GM12864 (cell line): ENCODE results near the gene HOXC4.
"Not testable (repeated sequence)": the region's sequence is repeated elsewhere in the genome, so short reads cannot be mapped to it uniquely, and the experiment has no call there.

Experiments
- DNase-seq: peaks from one replicate; pipeline ENCODE4 v3.0.0-alpha.2; 2011; ENCODE audit warnings: low read depth
- H3K4me3 ChIP-seq: 2 replicates; pipeline ENCODE4 v1.5.1; 2011; ENCODE audit warnings: mild to moderate bottlenecking, low read depth, low read length, control low read depth
- CTCF ChIP-seq: IDR thresholded peaks from 2 replicates; pipeline ENCODE4 v1.5.1; 2011; ENCODE audit warnings: low read depth, mild to moderate bottlenecking, moderate library complexity, low read length, control low read depth, inconsistent platforms; ENCODE audit errors: missing control alignments

The HOXC4 gene

GRCh38 chr12:54065677-54066076, 12.0 kb downstream of the HOXC4 start:
- TF ChIP-seq CTCF, result no peak
- no peak for DNase-seq
- no peak overlapping the region for H3K4me3 ChIP-seq

DNA sequence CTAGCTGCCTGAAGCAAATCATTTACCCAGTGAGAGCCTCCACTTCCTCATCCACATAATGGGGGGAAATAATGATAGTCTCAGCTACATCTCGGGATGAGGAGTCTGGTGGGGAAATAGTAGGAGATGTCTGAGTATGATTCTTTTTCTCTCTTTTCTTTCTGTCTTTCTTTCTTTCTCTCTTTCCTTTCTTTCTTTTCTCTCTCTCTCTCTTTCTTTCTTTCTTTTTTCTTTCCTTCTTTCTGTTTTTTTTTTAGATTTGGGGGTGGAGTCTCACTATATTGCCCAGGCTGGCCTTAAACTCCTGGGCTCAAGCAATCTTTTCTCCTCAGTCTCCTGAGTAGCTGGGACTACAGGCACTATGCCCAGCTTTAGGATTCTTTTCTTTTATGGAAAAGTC, 12.8 kb downstream of the HOXC4 start:
- no peak for DNase-seq
- no peak overlapping the region for H3K4me3 ChIP-seq
- no peak for TF ChIP-seq CTCF

DNA sequence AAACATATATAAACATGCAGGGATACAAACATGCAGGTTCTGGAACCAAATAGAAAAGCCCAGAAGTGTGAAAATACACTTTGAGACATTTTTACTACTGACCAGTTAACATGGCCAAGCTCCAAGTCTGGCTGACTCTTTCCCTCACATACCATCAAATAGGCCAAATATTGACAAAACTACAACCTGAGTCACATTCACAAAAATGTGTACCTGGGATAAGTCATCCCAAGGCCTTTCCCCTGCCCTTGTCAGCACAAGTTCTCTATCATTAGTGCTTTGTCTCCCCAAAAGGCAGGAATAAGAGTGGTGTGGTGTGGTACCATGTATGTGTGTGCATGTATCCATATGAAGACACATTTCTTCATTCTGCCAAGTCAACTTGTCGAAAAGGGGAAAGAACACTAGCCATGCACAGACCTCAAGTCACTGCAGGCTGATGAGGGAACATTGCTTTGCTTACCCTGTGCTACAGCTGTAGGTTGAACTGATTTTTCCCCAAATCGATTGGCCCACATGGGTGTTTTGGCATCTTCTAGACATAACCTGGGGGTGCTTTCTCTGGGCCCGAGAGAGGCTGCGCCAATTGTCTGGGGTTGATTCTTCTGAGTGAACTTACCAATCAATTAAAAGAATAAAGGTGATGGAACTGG, 14.9 kb downstream of the HOXC4 start:
- H3K4me3 ChIP-seq, result no peak overlapping the region
- no peak for DNase-seq
- TF ChIP-seq CTCF, result no peak

GRCh38 chr12:54071942-54072341, 18.3 kb downstream of the HOXC4 start:
- DNase-seq, result no peak
- no peak overlapping the region for H3K4me3 ChIP-seq
- TF ChIP-seq CTCF, result no peak

GRCh38 chr12:54074308-54074707, 20.7 kb downstream of the HOXC4 start:
- no peak for DNase-seq
- TF ChIP-seq CTCF, result no peak
- H3K4me3 ChIP-seq, result no peak overlapping the region

- no peak for TF ChIP-seq CTCF
- no peak overlapping the region for H3K4me3 ChIP-seq
Observed at GRCh38 chr12:54075409-54075808, 21.8 kb downstream of the HOXC4 start.

GRCh38 chr12:54075974-54076373, 22.3 kb downstream of the HOXC4 start:
- no peak for DNase-seq
- TF ChIP-seq CTCF, result no peak
- no peak overlapping the region for H3K4me3 ChIP-seq

More at GRCh38 chr12:54075409-54075808, 21.8 kb downstream of the HOXC4 start:
- no peak for DNase-seq

DNA sequence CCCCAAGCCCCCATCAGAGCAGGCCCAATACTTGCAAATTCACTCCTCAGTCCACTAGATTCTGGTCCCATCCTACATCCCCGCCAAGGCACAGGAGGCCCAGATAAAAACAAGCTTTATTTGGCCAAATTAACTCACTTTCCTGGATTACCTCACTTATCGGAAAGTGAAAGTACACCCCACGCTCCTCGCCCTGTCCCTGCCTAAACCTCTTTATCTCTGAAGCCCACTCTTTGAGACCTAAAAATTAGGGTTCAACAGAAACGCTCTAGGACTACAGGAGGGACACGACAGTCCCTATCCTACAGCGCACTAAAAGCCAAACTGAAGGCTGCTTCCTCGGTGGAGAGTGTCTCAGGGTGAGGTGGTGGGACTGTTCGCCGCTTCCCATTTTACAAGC, 24.2 kb downstream of the HOXC4 start:
- not testable (repeated sequence) for H3K4me3 ChIP-seq, DNase-seq

GRCh38 chr12:54079115-54079514, 25.5 kb downstream of the HOXC4 start:
- not testable (repeated sequence) for H3K4me3 ChIP-seq

DNA sequence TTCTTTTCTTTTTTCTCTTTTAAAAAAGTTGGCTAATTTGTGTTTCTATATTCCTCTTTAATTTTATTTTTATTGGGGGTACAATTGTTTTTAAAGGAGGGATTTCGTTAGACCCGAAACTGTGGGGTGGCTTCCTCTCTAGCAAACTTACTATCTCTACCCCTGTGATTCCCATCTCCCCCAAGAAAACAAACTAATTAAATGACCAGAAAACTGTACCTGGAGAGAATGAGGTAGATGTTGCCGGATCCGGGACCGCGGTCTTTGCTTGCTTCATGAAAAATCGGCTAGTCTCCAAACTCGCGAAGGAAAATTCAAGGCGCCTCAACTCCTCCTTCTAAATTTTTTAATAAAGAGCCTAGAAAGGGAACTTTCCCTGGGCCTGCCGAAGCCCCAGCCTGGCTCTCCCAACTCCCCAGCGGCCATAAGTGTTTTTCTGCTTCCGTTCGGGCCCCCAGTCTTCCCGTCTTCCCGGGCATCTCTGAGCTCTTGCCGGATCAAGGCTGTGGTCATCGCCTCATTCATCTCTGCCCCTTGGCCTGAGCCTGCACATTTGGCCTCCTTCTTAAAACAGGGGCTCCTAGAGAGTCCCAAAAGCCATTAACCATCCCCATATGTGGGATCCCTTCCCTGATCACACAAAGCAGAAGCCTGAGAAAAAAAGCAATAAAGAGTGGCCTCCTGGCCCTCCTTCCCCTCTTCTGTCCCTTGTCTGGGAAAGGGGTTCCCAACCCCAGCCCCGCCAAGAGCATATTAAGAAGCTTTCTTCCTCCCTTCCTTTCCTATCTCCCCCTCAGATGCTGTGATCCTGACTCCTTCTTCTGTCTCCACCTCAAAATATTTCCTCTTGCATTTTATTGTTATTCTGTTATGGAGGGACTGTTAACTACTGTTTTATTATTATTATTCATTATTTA, 26.6 kb downstream of the HOXC4 start:
- not testable (repeated sequence) for DNase-seq, H3K4me3 ChIP-seq

More at GRCh38 chr12:54079115-54079514, 25.5 kb downstream of the HOXC4 start:
- DNase-seq, result not testable (repeated sequence)
